Brain microvascular endothelial cell (primary cell): ENCODE measurements around the gene MEX3B.

Source experiments
- DNase-seq: peaks from one replicate; pipeline ENCODE4 v3.0.0-alpha.2; 2020
- H3K27ac ChIP-seq: fragments of 250-450 bp; sonication (Bioruptor Pico); 2 replicates; pipeline ENCODE4 v1.5.1; 2020; ENCODE audit warnings: mild to moderate bottlenecking, moderate library complexity
- H3K27me3 ChIP-seq: fragments of 250-450 bp; sonication (Bioruptor Pico); replicated peaks from 2 replicates; pipeline ENCODE4 v1.5.1; 2020; ENCODE audit warnings: mild to moderate bottlenecking
- H3K36me3 ChIP-seq: fragments of 250-450 bp; sonication (Bioruptor Pico); replicated peaks from 2 replicates; pipeline ENCODE4 v1.5.1; 2020; ENCODE audit warnings: mild to moderate bottlenecking
- H3K4me3 ChIP-seq: 2 replicates; pipeline ENCODE4 v1.5.1; 2011; ENCODE audit warnings: low read depth, mild to moderate bottlenecking, control low read depth, low read length, moderate library complexity
- CTCF ChIP-seq: IDR thresholded peaks from 2 replicates; pipeline ENCODE4 v1.5.1; 2011; ENCODE audit warnings: low read depth, mild to moderate bottlenecking, moderate library complexity, low read length, control low read depth, inconsistent platforms; ENCODE audit errors: missing control alignments
- in situ Hi-C: cut with HindIII; loops from 2 replicates; pipeline ENCODE4 v1.10.0; 2017; ENCODE audit warnings: low sequenced_read_pairs, low pct_ligation_motif_present

MEX3B gene

GRCh38 chr15:82058026-82058425, 12.2 kb upstream of the MEX3B start:
- no peak for TF ChIP-seq CTCF
- no peaks in the 10 kb centered on the region for H3K36me3 ChIP-seq
- no peak overlapping the region for H3K4me3 ChIP-seq
- no peak overlapping the region for H3K27ac ChIP-seq
- in situ Hi-C loops, result no loop called here
- DNase-seq, result no peak
- peaks cover 21% of the 10 kb centered on the region for H3K27me3 ChIP-seq

GRCh38 chr15:82056958-82057823, 11.4 kb upstream of the MEX3B start:
- Histone ChIP-seq H3K4me3 (no peak overlapping the region), H3K27me3 (peaks cover 21% of the 10 kb centered on the region), H3K36me3 (no peaks in the 10 kb centered on the region), H3K27ac (no peak overlapping the region)
- no peak for TF ChIP-seq CTCF
- in situ Hi-C loops, result no loop called here
- no peak for DNase-seq

- DNase-seq, result no peak
- TF ChIP-seq CTCF, result no peak
- in situ Hi-C loops, result no loop called here
These were observed 6.9 kb upstream of the MEX3B start for GRCh38 chr15:82052751-82053150.

GRCh38 chr15:82051664-82052063, 5.8 kb upstream of the MEX3B start:
- Histone ChIP-seq H3K27me3 (no peaks in the 10 kb centered on the region), H3K36me3 (no peaks in the 10 kb centered on the region), H3K4me3 (no peak overlapping the region), H3K27ac (no peak overlapping the region)
- no peak for TF ChIP-seq CTCF
- in situ Hi-C loops, result no loop called here
- peak; percentile 22 for DNase-seq

More at GRCh38 chr15:82052751-82053150, 6.9 kb upstream of the MEX3B start:
- Histone ChIP-seq H3K27me3 (peaks cover 7% of the 10 kb centered on the region), H3K36me3 (no peaks in the 10 kb centered on the region), H3K27ac (no peak overlapping the region), H3K4me3 (no peak overlapping the region)

- TF ChIP-seq CTCF, result no peak
- Histone ChIP-seq H3K36me3 (no peaks in the 10 kb centered on the region), H3K27ac (no peak overlapping the region), H3K27me3 (no peaks in the 10 kb centered on the region), H3K4me3 (no peak overlapping the region)
- no peak for DNase-seq
- in situ Hi-C loops, result no loop called here
These were observed 3.0 kb upstream of the MEX3B start for GRCh38 chr15:82048811-82049210.
